Muscle layer of duodenum (tissue), 2 donors: ENCODE data around the gene SNX12.

Experiments
- H3K27ac ChIP-seq: one replicate; pipeline ENCODE4 v1.7.0; 2013; ENCODE audit warnings: mild to moderate bottlenecking, low read length
- H3K27me3 ChIP-seq: one replicate; pipeline ENCODE4 v1.7.0; 2013; ENCODE audit warnings: low read depth, mild to moderate bottlenecking, control low read depth, low read length
- H3K36me3 ChIP-seq, 2 donors: one replicate each; pipeline ENCODE4 v1.7.0; 2013; ENCODE audit warnings: low read length in 2 of 2, control low read depth in 1 of 2, mild to moderate bottlenecking in 1 of 2; ENCODE audit not compliant: insufficient read depth in 2 of 2, control insufficient read depth in 1 of 2
- H3K4me1 ChIP-seq, 2 donors: one replicate each; pipeline ENCODE4 v1.7.0; 2013; ENCODE audit warnings: low read length in 2 of 2, mild to moderate bottlenecking in 2 of 2, control low read depth in 1 of 2, moderate library complexity in 1 of 2; ENCODE audit not compliant: insufficient read depth in 2 of 2, control insufficient read depth in 1 of 2
- H3K4me3 ChIP-seq, 2 donors: one replicate each; pipeline ENCODE4 v1.7.0; 2013; ENCODE audit warnings: low read length in 2 of 2, low read depth in 1 of 2, mild to moderate bottlenecking in 1 of 2
- H3K9me3 ChIP-seq, 2 donors: one replicate each; pipeline ENCODE4 v1.7.0; 2013; ENCODE audit warnings: low read length in 2 of 2, control low read depth in 1 of 2, mild to moderate bottlenecking in 1 of 2; ENCODE audit not compliant: control insufficient read depth in 1 of 2
- donor health status: healthy.

Gene SNX12

DNA sequence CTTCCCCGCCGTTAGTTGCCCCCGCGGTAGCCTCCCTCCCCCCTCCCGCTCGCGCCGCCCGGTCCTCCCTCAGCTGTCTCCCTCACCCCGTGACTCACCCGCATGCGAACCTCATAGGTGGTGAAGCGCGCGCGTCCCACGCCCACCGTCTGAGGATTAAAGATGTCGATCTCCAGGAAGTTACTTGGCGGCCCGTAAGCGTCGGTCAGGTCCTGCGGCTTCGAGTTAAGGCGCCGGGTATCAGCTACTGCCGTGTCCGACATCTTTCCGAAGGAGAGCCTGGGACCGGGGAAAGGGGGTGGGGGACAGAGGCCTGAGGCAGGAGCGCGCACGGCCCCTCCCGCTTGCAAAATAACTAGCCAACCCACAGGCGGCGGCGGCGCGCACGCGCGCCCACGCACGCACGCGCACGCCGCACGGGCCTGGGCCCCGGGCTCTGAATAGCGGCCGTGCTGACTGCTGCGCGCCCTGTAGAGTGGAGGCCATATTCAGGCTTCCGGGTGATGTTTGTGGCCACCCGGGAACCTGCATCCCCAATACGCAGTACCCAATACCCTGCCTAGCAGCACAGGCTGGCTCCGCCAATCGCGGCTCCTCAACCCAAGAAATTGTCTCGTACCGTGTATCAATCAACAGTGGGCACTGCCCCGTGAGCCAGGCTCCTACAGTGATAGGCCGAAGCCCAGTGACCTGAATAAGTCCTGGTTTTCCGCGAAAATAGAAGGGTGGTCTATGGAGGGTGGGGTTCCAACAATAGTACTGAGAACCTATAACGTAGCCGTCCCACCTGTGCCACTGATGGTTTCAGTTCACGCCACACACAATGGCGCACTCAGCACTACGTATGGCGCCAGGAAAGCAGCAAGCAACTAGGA, at the start of gene SNX12:
TSS of gene SNX12 (minus strand) at position 291 of the 875 bp plus-strand sequence. CDS start at position 263, 28 bp downstream.
- peaks cover 0 to 13% of the 10 kb centered on the region in 2 donors for H3K4me1 ChIP-seq
- H3K27me3 ChIP-seq: no peaks in the 10 kb centered on the region
- H3K27ac ChIP-seq: peak within 1 kb of the TSS; percentile 87
- no peaks in the 10 kb centered on the region for H3K9me3 ChIP-seq
- H3K36me3 ChIP-seq: no peaks in the 10 kb centered on the region
- H3K4me3 ChIP-seq: peak within 1 kb of the TSS; percentile 70 to 88

DNA sequence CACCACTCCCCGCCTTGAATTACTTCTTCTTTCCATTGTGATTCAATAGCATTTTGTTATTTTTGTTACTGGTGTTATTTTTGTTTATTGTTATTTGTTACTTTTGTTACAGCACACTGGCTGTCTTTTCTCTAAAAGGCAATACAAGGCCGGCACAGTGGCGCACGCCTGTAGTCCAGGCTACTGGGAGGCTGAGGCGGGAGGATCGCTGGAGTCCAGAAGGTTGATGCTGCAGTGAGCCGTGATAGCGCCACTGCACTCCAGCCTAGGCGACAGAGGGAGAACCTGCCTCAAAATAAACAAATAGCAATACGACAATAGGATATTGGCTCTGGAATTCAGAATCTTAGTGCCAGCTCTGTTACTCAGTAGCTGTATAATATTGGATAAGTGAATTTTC, 49.2 kb upstream of the SNX12 start:
- Histone ChIP-seq H3K27me3 (no peaks in the 10 kb centered on the region), H3K9me3 (no peaks in the 10 kb centered on the region), H3K36me3 (peaks cover 13 to 14% of the 10 kb centered on the region in 2 donors), H3K27ac (no peak overlapping the region), H3K4me3 (no peak overlapping the region), H3K4me1 (peaks cover 2 to 10% of the 10 kb centered on the region in 2 donors)

DNA sequence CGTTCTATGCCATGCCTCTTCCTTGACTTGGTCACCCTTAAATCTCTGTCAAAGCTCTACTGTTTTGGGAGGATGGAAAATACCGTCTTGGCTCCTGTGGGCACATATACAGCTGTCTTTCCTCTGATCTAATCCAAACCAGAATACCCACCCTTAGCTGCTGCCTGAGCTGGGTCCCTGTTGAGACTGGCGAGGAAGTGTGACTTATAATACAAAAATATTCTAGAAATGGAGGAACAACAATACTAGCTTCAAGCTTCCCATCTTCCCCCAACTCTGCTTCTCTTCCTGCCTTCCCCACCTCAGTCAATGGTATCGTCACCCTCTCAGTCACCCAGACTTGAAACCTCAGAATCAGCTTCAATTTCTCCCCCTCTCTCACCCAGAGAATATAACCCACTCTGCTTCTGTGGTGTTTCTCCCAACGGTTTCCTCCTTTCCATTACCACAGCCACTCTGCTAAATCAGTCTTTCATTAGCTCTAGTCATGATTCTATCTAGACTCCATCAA, 43.8 kb upstream of the SNX12 start:
- peak overlapping the region in 1 of 2 donors; percentile 21 for H3K4me3 ChIP-seq
- no peaks in the 10 kb centered on the region for H3K27me3 ChIP-seq
- H3K4me1 ChIP-seq: no peaks in the 10 kb centered on the region
- H3K9me3 ChIP-seq: no peaks in the 10 kb centered on the region
- no peaks in the 10 kb centered on the region for H3K36me3 ChIP-seq
- peak overlapping the region; percentile 63 for H3K27ac ChIP-seq

DNA sequence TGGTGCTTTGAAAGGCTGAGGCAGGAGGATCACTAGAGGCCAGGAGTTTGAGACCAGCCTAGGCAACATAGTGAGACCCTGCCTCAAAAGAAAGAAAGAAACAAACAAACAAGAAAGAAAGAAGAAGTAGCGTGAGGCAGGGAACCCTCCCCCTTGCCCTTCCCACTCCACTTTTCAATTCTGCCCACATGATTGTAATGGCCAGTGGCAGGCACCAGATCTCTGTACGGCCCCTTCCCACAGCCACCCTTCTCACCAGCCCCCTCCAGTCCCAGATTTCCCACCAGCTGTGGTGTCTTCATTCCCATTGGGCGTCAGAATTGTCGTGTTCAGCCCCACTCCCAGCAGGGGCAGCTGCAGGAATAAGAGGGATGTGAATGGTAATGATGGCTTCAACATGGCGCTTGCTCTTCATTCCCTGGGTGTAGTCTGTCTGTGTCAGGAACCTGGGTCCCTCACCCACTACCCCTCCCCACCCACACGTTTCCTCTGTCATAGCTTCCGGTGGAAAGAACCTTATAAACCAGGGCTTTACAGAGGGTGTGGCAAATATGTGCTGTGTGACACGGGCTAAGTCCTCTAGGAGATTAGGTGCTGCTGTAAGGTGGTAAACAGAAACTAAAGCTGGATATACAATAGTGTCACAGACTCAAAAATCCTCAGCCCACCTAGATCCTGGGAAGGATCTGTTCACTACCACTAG, 43.2 kb upstream of the SNX12 start, which contains the start of gene IL2RG:
TSS of gene IL2RG (minus strand) at position 437 of the 703 bp plus-strand sequence. CDS start at position 399, 38 bp downstream.
- Histone ChIP-seq H3K9me3 (no peaks in the 10 kb centered on the region), H3K27me3 (no peaks in the 10 kb centered on the region), H3K36me3 (no peaks in the 10 kb centered on the region), H3K27ac (peak within 1 kb of the TSS; percentile 63), H3K4me3 (peak within 1 kb of the TSS in 1 of 2 donors; percentile 21), H3K4me1 (no peaks in the 10 kb centered on the region)

DNA sequence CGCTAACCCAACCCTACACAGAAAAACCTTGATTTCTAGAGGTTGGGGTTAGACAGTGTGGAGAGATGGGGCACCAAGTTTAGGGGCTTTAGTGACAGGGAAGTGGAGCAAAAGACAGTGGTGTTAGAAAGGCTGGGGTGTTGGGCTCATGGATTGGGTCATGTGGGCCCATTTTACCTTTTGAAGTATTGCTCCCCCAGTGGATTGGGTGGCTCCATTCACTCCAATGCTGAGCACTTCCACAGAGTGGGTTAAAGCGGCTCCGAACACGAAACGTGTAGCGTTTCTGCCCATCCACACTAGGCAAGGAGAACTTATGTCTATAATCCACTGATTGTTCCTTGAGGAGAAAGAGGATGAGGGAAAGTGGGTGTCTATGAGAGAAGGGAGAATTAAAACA, 40.9 kb upstream of the SNX12 start:
- peaks cover 0 to 2% of the 10 kb centered on the region in 2 donors for H3K4me1 ChIP-seq
- no peak overlapping the region for H3K4me3 ChIP-seq
- no peaks in the 10 kb centered on the region for H3K36me3 ChIP-seq
- no peaks in the 10 kb centered on the region for H3K27me3 ChIP-seq
- no peak overlapping the region for H3K27ac ChIP-seq
- no peaks in the 10 kb centered on the region for H3K9me3 ChIP-seq

DNA sequence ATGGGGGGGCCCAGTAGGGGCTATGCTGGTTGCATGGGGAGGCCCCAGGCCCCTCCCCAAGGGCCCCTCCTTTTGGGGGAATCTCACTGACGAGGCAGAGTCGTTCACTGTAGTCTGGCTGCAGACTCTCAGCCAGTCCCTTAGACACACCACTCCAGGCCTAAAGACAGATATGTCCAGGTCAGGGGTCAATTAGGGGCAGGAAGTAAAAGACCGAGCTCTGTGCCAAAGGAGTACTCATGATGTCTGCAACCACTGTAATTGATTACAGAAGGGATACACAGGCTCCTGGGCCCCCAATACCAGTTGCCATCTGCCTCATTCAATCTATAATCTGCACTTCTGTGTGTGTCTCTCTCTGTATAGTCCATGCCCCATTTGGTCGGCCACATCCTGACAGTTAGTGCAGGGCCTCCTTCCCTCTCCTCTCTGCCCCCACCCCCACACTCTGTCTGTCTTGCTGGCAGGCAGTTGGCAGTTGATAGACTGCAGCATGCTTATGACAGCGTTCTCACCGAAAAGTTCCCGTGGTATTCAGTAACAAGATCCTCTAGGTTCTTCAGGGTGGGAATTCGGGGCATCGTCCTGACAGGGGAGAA, 39.7 kb upstream of the SNX12 start:
- no peak overlapping the region for H3K4me3 ChIP-seq
- no peak overlapping the region for H3K27ac ChIP-seq
- H3K27me3 ChIP-seq: no peaks in the 10 kb centered on the region
- H3K4me1 ChIP-seq: peaks cover 2 to 3% of the 10 kb centered on the region in 2 donors
- no peaks in the 10 kb centered on the region for H3K9me3 ChIP-seq
- no peaks in the 10 kb centered on the region for H3K36me3 ChIP-seq

DNA sequence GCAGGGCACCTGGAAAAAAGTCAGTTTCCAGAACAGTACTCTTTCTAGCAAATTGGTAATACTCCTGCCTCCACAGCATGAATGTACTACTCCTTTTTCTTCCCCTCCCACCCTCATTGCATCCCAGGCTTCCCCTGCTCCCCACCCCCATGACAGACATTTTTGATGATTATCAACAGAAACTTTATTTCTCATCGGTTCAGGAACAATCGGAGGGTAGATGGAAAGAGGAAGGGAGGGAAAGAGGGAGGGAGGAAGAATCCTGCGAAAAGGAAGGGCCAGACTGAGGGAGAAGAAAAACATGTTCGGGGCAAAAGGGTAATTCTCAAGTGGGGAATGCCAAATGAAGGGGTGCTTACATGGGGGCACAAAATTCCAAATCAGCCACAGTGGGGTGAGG, 39.1 kb upstream of the SNX12 start:
- Histone ChIP-seq H3K27me3 (no peaks in the 10 kb centered on the region), H3K36me3 (no peaks in the 10 kb centered on the region), H3K4me1 (peaks cover 2 to 3% of the 10 kb centered on the region in 2 donors), H3K27ac (no peak overlapping the region), H3K4me3 (no peak overlapping the region), H3K9me3 (no peaks in the 10 kb centered on the region)

DNA sequence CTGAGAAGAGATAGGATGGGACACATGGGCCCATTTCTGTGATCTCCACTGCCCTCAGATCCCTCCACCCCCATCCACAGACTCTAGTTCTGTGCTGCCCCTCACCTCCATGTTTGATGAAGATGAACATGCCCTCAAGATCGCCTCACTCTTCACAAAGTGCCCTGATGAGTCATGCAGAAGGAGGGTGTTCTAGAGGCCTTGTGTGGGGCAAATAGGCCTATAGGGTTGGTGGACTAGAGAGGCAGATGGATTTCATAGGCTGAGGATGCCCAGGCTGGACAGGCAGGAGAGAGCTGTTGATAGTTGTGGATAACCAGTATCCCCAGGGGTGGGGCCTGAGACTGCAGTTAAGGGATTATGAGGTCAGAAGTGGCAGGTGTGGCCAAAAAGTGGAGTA, 38.3 kb upstream of the SNX12 start, which contains the start of gene CXorf65:
TSS of gene CXorf65 (minus strand) at position 314 of the 400 bp plus-strand sequence. CDS start at position 130, 184 bp downstream.
- peaks cover 2 to 3% of the 10 kb centered on the region in 2 donors for H3K4me1 ChIP-seq
- H3K4me3 ChIP-seq: no peak within 1 kb of the TSS
- no peak within 1 kb of the TSS for H3K27ac ChIP-seq
- no peaks in the 10 kb centered on the region for H3K36me3 ChIP-seq
- H3K27me3 ChIP-seq: no peaks in the 10 kb centered on the region
- no peaks in the 10 kb centered on the region for H3K9me3 ChIP-seq

DNA sequence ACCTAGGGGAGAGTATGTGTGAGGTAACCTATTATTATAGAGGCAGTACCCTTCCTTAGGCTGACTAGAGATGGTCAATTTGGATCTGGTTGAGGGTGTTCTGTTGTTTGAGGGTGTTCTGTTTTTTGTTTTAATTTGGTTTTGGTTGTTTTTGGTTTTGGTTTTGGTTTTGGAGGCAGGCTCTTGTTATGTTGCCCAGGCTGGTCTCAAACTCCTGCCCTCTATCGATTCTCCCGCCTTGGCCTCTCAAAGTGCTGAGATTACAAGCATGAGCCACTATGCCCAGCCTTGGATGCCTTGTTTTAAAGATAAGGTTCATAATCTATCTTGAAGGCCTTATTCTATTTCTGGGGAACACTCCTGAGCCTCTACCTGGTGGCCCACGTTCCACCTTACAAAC, 37.5 kb upstream of the SNX12 start:
- peaks cover 2 to 3% of the 10 kb centered on the region in 2 donors for H3K4me1 ChIP-seq

DNA sequence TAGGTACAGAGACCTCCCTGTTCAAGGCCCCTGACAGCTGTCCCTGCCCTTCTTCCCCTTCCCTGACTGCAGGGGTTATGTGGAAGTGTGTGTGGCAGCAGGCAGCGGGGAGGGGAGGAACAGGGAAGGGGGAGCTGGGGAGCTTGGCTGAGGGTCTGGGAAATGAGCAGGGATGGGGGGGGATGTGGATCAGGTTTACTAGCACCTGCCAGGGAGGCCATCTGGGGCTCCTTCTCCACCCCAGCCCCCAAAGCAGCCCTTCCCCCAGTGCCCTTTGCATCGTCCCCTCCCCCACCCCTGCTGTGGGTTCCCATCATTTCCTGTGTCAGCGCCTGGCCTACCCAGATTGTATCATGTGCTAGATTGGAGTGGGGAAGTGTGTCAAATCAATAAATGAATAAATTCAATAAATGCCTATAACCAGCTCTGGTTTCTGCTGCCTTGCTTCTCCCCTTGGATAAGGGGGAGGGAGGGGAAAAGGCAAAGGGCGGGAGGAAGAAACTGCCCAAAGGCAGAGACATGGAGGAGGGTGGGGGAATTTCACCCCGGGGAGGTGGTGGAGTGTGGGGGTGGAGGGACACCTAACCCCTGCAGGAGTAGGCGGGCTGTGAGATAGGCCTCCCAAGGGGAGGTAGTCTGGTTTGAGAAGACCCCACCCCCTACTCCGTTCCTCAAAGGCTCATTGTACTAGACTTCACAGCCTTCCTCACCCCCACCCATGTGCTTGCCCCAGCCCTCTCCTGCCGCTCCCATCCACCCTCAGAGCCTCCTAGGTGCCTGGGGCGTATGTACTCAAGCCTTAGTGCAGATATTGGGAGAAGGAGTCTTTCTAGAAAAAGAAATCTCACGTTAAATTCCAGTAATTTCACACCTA, 35.2 kb upstream of the SNX12 start:
- Histone ChIP-seq H3K36me3 (no peaks in the 10 kb centered on the region), H3K4me3 (peak overlapping the region in 1 of 2 donors; percentile 21), H3K9me3 (no peaks in the 10 kb centered on the region), H3K4me1 (peaks cover 2 to 10% of the 10 kb centered on the region in 2 donors), H3K27ac (peak overlapping the region; percentile 45), H3K27me3 (no peaks in the 10 kb centered on the region)

More for the DNA sequence above, 37.5 kb upstream of the SNX12 start:
- H3K27me3 ChIP-seq: no peaks in the 10 kb centered on the region
- H3K9me3 ChIP-seq: no peaks in the 10 kb centered on the region
- no peak overlapping the region for H3K4me3 ChIP-seq
- no peak overlapping the region for H3K27ac ChIP-seq
- H3K36me3 ChIP-seq: no peaks in the 10 kb centered on the region
